ENCODE data around the gene AVPR1B.

AVPR1B gene

DNA sequence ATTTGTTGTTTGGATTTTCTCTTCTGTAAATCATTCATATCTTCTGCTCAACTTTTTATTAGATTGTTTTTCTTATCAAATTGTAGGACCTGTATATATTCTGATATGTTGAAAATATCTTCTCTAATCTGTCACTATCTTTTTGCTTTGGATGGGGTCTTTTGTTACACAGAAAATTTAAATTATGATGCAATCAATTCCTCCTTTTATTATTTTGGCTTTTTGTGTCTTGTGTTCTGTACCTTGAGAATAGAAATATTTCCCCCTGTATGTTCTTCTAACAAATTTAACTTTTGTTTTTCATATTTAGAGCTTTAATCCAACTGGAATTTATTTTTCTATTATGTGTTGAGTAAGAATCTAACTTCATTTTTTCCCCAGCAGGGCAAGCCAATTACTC lies 3.2 kb upstream of the AVPR1B start:
- TF ChIP-seq, protein P1, sequence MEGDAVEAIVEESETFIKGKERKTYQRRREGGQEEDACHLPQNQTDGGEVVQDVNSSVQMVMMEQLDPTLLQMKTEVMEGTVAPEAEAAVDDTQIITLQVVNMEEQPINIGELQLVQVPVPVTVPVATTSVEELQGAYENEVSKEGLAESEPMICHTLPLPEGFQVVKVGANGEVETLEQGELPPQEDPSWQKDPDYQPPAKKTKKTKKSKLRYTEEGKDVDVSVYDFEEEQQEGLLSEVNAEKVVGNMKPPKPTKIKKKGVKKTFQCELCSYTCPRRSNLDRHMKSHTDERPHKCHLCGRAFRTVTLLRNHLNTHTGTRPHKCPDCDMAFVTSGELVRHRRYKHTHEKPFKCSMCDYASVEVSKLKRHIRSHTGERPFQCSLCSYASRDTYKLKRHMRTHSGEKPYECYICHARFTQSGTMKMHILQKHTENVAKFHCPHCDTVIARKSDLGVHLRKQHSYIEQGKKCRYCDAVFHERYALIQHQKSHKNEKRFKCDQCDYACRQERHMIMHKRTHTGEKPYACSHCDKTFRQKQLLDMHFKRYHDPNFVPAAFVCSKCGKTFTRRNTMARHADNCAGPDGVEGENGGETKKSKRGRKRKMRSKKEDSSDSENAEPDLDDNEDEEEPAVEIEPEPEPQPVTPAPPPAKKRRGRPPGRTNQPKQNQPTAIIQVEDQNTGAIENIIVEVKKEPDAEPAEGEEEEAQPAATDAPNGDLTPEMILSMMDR (conservative IDR thresholded peaks at IDR 0.05): no peak
- TF ChIP-seq ZFX (IDR thresholded peaks at IDR 0.05): no peak
- no peak overlapping the region for H3K27ac ChIP-seq

DNA sequence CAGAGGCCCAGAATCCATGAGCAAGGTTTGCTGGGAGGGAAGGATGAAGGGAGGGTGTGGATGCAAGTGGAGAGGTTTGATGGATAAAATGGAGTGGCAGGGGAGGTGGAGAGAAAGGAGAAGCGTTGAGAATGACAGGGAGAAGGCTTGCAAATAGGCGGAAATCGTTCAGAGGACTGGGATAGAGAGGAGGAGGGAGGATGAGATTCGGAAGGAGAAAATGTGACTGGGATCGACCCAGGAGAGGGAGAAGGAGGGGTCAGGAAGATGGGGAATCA lies 376 bp downstream of the AVPR1B start:
- no peak for TF ChIP-seq ZFX (IDR thresholded peaks at IDR 0.05)
- TF ChIP-seq, protein P1 (conservative IDR thresholded peaks at IDR 0.05): no peak

DNA sequence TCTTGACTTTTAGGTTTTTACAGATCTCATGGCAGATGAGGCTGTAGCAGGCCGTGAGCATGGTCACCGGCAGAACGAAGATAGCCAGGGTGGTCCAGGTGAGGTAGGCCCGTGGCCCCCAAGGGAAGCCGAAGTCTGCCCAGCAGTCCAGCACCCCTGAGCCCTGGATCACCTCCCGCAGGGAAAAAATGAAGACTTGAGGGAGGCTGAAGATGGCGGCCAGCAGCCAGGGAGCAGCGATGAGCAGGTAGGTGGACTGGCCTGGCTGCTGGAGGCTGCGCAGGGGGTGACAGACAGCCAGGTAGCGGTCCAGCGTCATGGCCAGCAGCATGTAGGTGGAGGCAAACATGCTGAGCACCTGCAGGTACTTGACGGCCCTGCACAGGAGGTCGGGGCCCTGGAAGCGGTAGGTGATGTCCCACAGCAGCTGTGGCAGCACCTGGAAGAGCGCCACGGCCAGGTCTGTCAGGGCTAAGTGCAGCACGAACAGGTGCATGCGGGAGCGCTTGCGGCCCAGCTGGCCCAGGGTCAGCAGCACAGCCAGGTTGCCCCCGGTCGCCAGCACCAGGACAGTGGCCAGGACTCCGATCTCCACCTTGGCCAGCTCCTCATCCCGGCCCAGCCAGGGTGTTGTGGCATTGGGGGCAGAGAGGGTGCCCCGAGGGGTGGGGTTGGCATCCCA lies 856 bp downstream of the AVPR1B start:
- no peak overlapping the region for H3K27ac ChIP-seq
- no peak for TF ChIP-seq ZFX (IDR thresholded peaks at IDR 0.05)
- TF ChIP-seq, protein P1 (conservative IDR thresholded peaks at IDR 0.05): no peak

More for the DNA sequence above, 376 bp downstream of the AVPR1B start:
- H3K27ac ChIP-seq: no peak overlapping the region

DNA sequence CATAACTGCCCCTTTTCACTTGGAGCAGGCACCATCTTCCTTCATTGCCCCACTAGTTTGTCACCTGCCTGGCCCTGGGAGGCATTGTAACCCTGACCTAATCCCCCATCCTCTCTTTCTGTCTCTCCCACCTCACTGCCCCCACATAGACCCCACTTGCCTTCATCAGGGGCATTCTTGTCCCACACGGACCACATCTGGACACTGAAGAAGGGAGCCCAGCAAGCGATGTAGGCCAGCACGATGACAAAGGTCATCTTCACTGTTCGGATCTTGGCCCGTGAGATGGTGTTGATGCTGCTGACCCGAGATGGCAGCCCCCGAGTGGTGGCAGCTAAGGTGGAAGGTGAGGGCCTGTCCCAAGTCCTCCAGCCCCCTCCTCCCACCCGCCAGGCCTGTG lies 1.4 kb downstream of the AVPR1B start:
- H3K27ac ChIP-seq: no peak overlapping the region
- TF ChIP-seq, protein P1 (conservative IDR thresholded peaks at IDR 0.05): no peak
- no peak for TF ChIP-seq ZFX (IDR thresholded peaks at IDR 0.05)

DNA sequence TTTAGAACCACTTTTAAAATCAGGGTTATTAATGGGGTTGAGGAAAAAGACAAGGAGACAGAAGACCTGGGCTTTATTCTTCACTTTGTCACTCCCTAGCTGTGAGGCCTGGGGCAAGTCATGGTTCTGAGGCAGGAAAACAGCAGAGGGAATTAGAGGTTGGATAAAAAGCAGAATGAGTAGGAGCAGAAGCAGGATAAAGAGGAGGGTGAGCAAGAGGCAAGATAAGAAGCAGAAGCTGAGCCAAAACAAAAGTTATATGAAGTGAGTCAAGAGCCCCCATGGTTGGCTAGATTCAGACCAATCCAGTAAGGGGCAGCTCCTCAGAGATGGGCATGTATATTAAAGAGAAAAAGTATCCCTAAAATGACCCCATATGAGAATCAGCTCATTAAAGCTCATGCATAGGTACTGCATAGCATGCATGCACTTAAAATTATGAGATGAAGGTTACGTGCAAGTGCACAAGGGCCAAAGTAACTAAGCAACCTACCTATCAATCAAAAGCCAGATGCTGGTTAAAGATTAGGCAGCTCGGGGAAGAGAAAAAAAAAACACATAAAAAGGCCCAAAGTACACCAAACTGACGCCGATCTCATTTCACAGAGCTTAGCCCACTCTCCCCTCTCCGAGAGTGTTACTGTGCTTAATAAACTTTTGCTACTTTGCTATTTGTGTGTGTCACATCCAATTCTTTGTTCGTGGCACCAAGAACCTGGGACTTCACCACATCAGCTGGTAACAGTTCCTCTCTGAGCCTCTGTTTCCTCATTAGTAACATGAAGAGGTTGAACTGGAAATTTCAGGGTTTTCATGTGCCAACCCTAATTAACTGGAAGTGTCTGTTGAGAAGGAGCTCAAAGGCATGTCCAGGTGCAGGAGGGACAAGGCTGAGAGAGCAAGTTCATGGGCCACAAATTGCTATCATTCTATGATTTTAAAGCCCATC lies 2.2 kb downstream of the AVPR1B start:
- H3K27ac ChIP-seq: no peak overlapping the region

DNA sequence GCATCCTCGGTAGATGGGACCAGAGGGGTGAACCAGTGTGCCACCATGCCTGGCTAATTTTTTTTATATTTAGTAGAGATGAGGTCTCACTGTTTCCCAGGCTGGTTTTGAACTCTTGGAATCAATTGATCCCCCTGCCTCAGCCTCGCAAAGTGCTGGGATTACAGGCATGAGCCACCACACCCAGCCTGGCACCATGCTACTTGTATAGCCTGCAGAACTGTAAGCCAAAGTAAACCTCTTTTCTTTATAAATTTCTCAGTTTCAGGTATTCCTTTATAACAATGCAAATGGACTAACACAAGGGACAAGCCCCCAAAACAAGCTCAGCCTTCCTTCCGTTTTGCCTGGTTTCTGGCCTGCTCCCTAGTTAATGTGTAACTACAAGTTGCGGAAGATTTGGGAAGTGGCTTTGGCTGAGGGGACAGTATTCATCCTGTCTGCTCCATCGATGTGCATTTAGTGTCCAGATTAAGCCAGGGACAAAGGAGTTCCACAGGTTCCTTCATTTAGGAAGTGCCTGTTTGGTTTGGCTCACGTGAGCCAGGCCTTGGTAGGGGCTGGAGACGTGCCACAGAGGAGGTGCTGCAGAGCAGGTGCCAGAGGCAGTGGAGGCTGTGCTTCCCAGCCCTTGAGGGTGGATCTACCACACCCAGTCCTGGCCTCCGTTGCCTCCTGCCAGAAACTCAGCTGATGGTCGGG lies 4.4 kb downstream of the AVPR1B start:
- peak overlapping the region; percentile 40 for H3K27ac ChIP-seq
- TF ChIP-seq, protein P1 (conservative IDR thresholded peaks at IDR 0.05): no peak
- TF ChIP-seq ZFX (IDR thresholded peaks at IDR 0.05): no peak

More for the DNA sequence above, 2.2 kb downstream of the AVPR1B start:
- TF ChIP-seq, protein P1 (conservative IDR thresholded peaks at IDR 0.05): no peak
- TF ChIP-seq ZFX (IDR thresholded peaks at IDR 0.05): no peak

All from C4-2B (cell line).